K562 (cell line): Measurements from ENCODE around the gene UPF2. TPM values are rescaled to one million over a fixed set of nuclear protein-coding genes. Genes with fewer than 3 reads are reported as not detected.

Experiments used
- CBFA2T3 ChIP-seq: fragments of 450-650 bp; IDR thresholded peaks from 2 replicates; pipeline ENCODE4 v1.6.1; 2017
- EP400 ChIP-seq: fragments of 450-650 bp; IDR thresholded peaks from 2 replicates; pipeline ENCODE4 v1.6.1; 2017; ENCODE audit warnings: antibody characterized with exemption, mild to moderate bottlenecking, moderate library complexity
- GABPA ChIP-seq: fragments of 200-800 bp; sonication (Bioruptor generic); conservative IDR thresholded peaks from 2 replicates; pipeline ENCODE4 v1.6.1; 2016; ENCODE audit warnings: low read depth, missing genetic modification characterization, missing compliant biosample characterization
- NEUROD1 ChIP-seq: fragments of 150-350 bp; IDR thresholded peaks from 2 replicates; pipeline ENCODE4 v1.6.1; 2014; ENCODE audit warnings: borderline replicate concordance, low read length, low read depth; ENCODE audit not compliant: partially characterized antibody
- POU5F1 ChIP-seq: fragments of 150-350 bp; IDR thresholded peaks from 2 replicates; pipeline ENCODE4 v1.6.1; 2014; ENCODE audit warnings: borderline replicate concordance, low read length, low read depth, mild to moderate bottlenecking; ENCODE audit not compliant: partially characterized antibody
- TFAM ChIP-seq: fragments of 250-450 bp; sonication (Bioruptor Pico); conservative IDR thresholded peaks from 2 replicates; pipeline ENCODE4 v1.5.0; 2021; ENCODE audit warnings: mild to moderate bottlenecking, moderate library complexity
- ZFP1 ChIP-seq: fragments of 450-650 bp; formaldehyde crosslinking; IDR thresholded peaks from 2 replicates; pipeline ENCODE4 v1.4.0; 2020; ENCODE audit warnings: mild to moderate bottlenecking, mixed read lengths
- ZNF23 ChIP-seq: fragments of 250-450 bp; sonication (Bioruptor Pico); IDR thresholded peaks from 2 replicates; pipeline ENCODE4 v1.4.0; 2020; ENCODE audit warnings: mild to moderate bottlenecking
- polyA plus RNA-seq, 8 experiments: library from polyadenylated mRNA; depleted of rRNA in 4 of 8; stranded (reverse) in 5 of 8; unstranded in 3 of 8; fragments of >200 nt; fragmentation: Nextera tagmentation in 2 of 8; fragmentation: Illumina TruSeq in 1 of 8; extraction: Ambion mirVana in 2 of 8; extraction: Trizol in 1 of 8; gene quantifications; 2 replicates each; pipeline versions ENCODE4 v1.2.1 to v1.2.3, GENCODE V29; 2011 to 2014; ENCODE audit warnings: inconsistent platforms in 1 of 8, missing spikeins in 1 of 8
- total RNA-seq, 7 experiments: library from RNA; depleted of rRNA in 6 of 7; stranded (reverse); fragments of >200 nt in 6 of 7; fragmentation: Illumina TruSeq in 2 of 7; extraction: Trizol in 2 of 7; gene quantifications; 2 replicates each; pipeline versions ENCODE4 v1.2.1 to v1.2.3, GENCODE V29; 2011 to 2021; ENCODE audit warnings: low replicate concordance in 1 of 7
- TF ChIP-seq, protein P1 (sequence below): fragments of 250-450 bp; sonication (Bioruptor Pico); IDR thresholded peaks from 2 replicates; pipeline ENCODE4 v1.4.0; 2020; ENCODE audit warnings: mild to moderate bottlenecking, moderate library complexity
- TF ChIP-seq, protein P2 (sequence below), 2 experiments: fragments of 250-450 bp in 1 of 2; fragments of 450-650 bp in 1 of 2; sonication (Bioruptor Pico) in 1 of 2; IDR thresholded peaks; 2 replicates each; pipeline versions ENCODE4 v1.6.1 to v1.8.0; 2016 to 2021; ENCODE audit warnings: mild to moderate bottlenecking in 2 of 2, moderate library complexity in 2 of 2, missing compliant biosample characterization in 1 of 2, missing genetic modification characterization in 1 of 2
- TF ChIP-seq, protein P3 (sequence below): sonication (generic); IDR thresholded peaks from 2 replicates; pipeline ENCODE4 v1.6.1; 2016
- TF ChIP-seq, protein P4 (sequence below): fragments of 450-650 bp; IDR thresholded peaks from 2 replicates; pipeline ENCODE4 v1.6.1; 2016; ENCODE audit warnings: mild to moderate bottlenecking
- TF ChIP-seq, protein P5 (sequence below): conservative IDR thresholded peaks from 2 replicates; pipeline ENCODE4 v1.6.1; 2011; ENCODE audit warnings: low read depth, mild to moderate bottlenecking, low read length; ENCODE audit not compliant: control insufficient read depth
- TF ChIP-seq, protein P6 (sequence below): sonication (generic); formaldehyde crosslinking; IDR thresholded peaks from 2 replicates; pipeline ENCODE4 v1.8.1; 2023; ENCODE audit warnings: mild to moderate bottlenecking, missing genetic modification reagents
- TF ChIP-seq, protein P7 (sequence below): sonication (generic); formaldehyde crosslinking; IDR thresholded peaks from 2 replicates; pipeline ENCODE4 v1.5.0; 2020; ENCODE audit warnings: missing genetic modification reagents

UPF2 gene
- total and polyA plus RNA-seq, 9 of the 15 experiments (the other 6 are each of a cell fraction or from before 2014, with no cell fraction given) = 13.9 to 37.7 (median 23.7) TPM

DNA sequence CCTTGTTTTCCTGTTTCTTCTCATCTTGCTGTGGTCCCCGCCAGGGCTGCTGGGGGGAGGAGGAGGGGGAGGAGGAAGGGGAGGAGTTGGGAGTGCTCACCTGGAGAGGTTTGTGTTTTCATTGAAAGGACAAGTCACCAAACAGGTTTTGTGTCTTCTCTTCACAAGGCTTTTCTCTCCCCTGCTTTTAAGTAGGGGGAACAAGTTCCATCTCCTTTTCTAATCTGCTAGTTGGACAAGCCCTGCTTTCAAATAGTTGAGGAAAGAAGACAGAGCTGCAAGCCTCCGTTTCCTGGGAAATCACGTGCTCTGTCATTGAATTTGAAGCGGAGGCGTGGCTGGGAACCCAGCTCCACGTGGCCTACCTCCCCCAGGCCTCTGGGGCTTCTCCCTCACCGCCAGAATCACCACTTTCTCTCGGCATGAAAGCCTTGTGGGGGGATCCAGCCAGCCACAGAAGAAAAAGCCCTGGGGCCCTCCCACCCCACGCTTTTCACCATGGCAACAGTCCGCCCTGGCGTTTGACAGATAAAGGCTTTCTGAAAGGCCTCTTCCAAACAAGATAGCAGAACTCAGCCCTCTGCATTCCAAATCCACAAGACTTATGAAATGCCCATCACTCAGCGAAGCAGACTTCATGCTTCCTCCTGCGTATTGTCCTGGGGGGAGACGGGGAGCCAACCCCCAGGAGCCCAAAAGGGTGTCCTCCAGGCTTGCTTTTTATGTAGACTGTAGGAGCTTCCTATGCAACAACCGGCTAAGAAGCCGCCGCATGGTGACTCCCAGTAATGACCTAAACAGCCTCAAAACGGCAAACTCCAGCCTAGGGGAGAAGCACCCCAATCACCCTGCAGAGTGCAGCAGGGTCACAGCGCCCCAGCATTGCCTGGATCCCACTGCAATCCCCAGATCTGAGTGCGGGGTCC lies 167.8 kb downstream of the UPF2 start (continued):
- TF ChIP-seq, protein P1, sequence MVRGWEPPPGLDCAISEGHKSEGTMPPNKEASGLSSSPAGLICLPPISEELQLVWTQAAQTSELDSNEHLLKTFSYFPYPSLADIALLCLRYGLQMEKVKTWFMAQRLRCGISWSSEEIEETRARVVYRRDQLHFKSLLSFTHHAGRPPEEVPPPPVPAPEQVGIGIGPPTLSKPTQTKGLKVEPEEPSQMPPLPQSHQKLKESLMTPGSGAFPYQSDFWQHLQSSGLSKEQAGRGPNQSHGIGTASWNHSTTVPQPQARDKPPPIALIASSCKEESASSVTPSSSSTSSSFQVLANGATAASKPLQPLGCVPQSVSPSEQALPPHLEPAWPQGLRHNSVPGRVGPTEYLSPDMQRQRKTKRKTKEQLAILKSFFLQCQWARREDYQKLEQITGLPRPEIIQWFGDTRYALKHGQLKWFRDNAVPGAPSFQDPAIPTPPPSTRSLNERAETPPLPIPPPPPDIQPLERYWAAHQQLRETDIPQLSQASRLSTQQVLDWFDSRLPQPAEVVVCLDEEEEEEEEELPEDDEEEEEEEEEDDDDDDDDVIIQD (CRISPR knock-in tag) = no peak
- TF ChIP-seq ZNF23 (no peak), ZFP1 (CRISPR knock-in tag) (no peak), NEUROD1 (no peak), CBFA2T3 (peak; percentile 69), POU5F1 (no peak), GABPA (tag) (0 out of 2 replicates have a peak, but pooled peaks have one; percentile 23), EP400 (peak; percentile 77), TFAM (CRISPR knock-in tag) (no peak)
- TF ChIP-seq, protein P2, sequence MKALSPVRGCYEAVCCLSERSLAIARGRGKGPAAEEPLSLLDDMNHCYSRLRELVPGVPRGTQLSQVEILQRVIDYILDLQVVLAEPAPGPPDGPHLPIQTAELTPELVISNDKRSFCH (CRISPR knock-in tag; IDR thresholded peaks at IDR 0.05) = no peak
- TF ChIP-seq, protein P2 (tag; IDR thresholded peaks at IDR 0.05) = no peak
- TF ChIP-seq, protein P3, sequence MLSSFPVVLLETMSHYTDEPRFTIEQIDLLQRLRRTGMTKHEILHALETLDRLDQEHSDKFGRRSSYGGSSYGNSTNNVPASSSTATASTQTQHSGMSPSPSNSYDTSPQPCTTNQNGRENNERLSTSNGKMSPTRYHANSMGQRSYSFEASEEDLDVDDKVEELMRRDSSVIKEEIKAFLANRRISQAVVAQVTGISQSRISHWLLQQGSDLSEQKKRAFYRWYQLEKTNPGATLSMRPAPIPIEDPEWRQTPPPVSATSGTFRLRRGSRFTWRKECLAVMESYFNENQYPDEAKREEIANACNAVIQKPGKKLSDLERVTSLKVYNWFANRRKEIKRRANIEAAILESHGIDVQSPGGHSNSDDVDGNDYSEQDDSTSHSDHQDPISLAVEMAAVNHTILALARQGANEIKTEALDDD = 0 out of 2 replicates have a peak, but pooled peaks have one; percentile 30
- TF ChIP-seq, protein P4, sequence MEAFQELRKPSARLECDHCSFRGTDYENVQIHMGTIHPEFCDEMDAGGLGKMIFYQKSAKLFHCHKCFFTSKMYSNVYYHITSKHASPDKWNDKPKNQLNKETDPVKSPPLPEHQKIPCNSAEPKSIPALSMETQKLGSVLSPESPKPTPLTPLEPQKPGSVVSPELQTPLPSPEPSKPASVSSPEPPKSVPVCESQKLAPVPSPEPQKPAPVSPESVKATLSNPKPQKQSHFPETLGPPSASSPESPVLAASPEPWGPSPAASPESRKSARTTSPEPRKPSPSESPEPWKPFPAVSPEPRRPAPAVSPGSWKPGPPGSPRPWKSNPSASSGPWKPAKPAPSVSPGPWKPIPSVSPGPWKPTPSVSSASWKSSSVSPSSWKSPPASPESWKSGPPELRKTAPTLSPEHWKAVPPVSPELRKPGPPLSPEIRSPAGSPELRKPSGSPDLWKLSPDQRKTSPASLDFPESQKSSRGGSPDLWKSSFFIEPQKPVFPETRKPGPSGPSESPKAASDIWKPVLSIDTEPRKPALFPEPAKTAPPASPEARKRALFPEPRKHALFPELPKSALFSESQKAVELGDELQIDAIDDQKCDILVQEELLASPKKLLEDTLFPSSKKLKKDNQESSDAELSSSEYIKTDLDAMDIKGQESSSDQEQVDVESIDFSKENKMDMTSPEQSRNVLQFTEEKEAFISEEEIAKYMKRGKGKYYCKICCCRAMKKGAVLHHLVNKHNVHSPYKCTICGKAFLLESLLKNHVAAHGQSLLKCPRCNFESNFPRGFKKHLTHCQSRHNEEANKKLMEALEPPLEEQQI = 0 out of 2 replicates have a peak, but pooled peaks have one; percentile 32
- TF ChIP-seq, protein P5, sequence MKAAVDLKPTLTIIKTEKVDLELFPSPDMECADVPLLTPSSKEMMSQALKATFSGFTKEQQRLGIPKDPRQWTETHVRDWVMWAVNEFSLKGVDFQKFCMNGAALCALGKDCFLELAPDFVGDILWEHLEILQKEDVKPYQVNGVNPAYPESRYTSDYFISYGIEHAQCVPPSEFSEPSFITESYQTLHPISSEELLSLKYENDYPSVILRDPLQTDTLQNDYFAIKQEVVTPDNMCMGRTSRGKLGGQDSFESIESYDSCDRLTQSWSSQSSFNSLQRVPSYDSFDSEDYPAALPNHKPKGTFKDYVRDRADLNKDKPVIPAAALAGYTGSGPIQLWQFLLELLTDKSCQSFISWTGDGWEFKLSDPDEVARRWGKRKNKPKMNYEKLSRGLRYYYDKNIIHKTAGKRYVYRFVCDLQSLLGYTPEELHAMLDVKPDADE = 0 out of 2 replicates have a peak, but pooled peaks have one; percentile 36
- TF ChIP-seq, protein P6, sequence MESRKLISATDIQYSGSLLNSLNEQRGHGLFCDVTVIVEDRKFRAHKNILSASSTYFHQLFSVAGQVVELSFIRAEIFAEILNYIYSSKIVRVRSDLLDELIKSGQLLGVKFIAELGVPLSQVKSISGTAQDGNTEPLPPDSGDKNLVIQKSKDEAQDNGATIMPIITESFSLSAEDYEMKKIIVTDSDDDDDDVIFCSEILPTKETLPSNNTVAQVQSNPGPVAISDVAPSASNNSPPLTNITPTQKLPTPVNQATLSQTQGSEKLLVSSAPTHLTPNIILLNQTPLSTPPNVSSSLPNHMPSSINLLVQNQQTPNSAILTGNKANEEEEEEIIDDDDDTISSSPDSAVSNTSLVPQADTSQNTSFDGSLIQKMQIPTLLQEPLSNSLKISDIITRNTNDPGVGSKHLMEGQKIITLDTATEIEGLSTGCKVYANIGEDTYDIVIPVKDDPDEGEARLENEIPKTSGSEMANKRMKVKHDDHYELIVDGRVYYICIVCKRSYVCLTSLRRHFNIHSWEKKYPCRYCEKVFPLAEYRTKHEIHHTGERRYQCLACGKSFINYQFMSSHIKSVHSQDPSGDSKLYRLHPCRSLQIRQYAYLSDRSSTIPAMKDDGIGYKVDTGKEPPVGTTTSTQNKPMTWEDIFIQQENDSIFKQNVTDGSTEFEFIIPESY (CRISPR knock-in tag) = no peak; the same call in 1 of the 2 replicates
- TF ChIP-seq, protein P7, sequence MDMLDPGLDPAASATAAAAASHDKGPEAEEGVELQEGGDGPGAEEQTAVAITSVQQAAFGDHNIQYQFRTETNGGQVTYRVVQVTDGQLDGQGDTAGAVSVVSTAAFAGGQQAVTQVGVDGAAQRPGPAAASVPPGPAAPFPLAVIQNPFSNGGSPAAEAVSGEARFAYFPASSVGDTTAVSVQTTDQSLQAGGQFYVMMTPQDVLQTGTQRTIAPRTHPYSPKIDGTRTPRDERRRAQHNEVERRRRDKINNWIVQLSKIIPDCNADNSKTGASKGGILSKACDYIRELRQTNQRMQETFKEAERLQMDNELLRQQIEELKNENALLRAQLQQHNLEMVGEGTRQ (CRISPR knock-in tag) = peak; percentile 91
